H9 (cell line): ENCODE measurements around the gene BBX. TPM values are rescaled to one million over a fixed set of nuclear protein-coding genes. Genes with fewer than 3 reads are reported as not detected.

Experiments
- DNase-seq: peaks from one replicate; pipeline ENCODE4 v3.0.0-alpha.2; 2017
- H2AFZ ChIP-seq: one replicate; pipeline ENCODE4 v1.6.1; 2013; ENCODE audit warnings: mild to moderate bottlenecking, low read length, control low read depth, moderate library complexity
- H2AK5ac ChIP-seq: 2 replicates; pipeline ENCODE4 v1.6.1; 2013; ENCODE audit warnings: low read length, control low read depth, mixed read lengths; ENCODE audit not compliant: insufficient read length
- H2BK120ac ChIP-seq: one replicate; pipeline ENCODE4 v1.6.1; 2013; ENCODE audit warnings: low read depth, mild to moderate bottlenecking, low read length, control low read depth, inconsistent platforms; ENCODE audit not compliant: poor library complexity, severe bottlenecking
- H2BK12ac ChIP-seq: 2 replicates; pipeline ENCODE4 v1.6.1; 2013; ENCODE audit warnings: low read length, control low read depth, mixed read lengths, low read depth; ENCODE audit not compliant: insufficient read length
- H2BK15ac ChIP-seq: 2 replicates; pipeline ENCODE4 v1.6.1; 2013; ENCODE audit warnings: low read depth, low read length, control low read depth
- H2BK20ac ChIP-seq: one replicate; pipeline ENCODE4 v1.6.1; 2013; ENCODE audit warnings: low read depth, mild to moderate bottlenecking, low read length, control low read depth, inconsistent platforms; ENCODE audit not compliant: poor library complexity, severe bottlenecking
- H2BK5ac ChIP-seq: 2 replicates; pipeline ENCODE4 v1.6.1; 2013; ENCODE audit warnings: low read length, control low read depth, mixed read lengths; ENCODE audit not compliant: insufficient read length
- H3K14ac ChIP-seq: 2 replicates; pipeline ENCODE4 v1.6.1; 2013; ENCODE audit warnings: low read length, control low read depth; ENCODE audit not compliant: insufficient read depth
- H3K18ac ChIP-seq: 2 replicates; pipeline ENCODE4 v1.6.1; 2013; ENCODE audit warnings: low read depth, mild to moderate bottlenecking, mixed read lengths, low read length, control low read depth; ENCODE audit not compliant: insufficient read length
- H3K23ac ChIP-seq: 2 replicates; pipeline ENCODE4 v1.6.1; 2013; ENCODE audit warnings: low read length, control low read depth, mixed read lengths, low read depth; ENCODE audit not compliant: insufficient read length
- H3K23me2 ChIP-seq: 2 replicates; pipeline ENCODE4 v1.6.1; 2013; ENCODE audit warnings: low read depth, mild to moderate bottlenecking, mixed read lengths, low read length, control low read depth; ENCODE audit not compliant: insufficient read length, poor library complexity, severe bottlenecking
- H3K27ac ChIP-seq: 2 replicates; pipeline ENCODE4 v1.5.1; 2013; ENCODE audit warnings: low read length, control low read depth, mixed read lengths, low read depth; ENCODE audit not compliant: insufficient read length
- H3K27me3 ChIP-seq: 2 replicates; pipeline ENCODE4 v1.6.1; 2013; ENCODE audit warnings: low read length, control low read depth, inconsistent platforms; ENCODE audit not compliant: insufficient read depth
- H3K4ac ChIP-seq: 2 replicates; pipeline ENCODE4 v1.6.1; 2013; ENCODE audit warnings: low read depth, mild to moderate bottlenecking, control low read depth, inconsistent platforms, low read length, moderate library complexity
- H3K4me1 ChIP-seq: 2 replicates; pipeline ENCODE4 v1.6.1; 2013; ENCODE audit warnings: low read length, control low read depth, inconsistent platforms; ENCODE audit not compliant: insufficient read depth
- H3K4me2 ChIP-seq: 2 replicates; pipeline ENCODE4 v1.6.1; 2013; ENCODE audit warnings: low read length, control low read depth, mixed read lengths; ENCODE audit not compliant: insufficient read length, insufficient read depth
- H3K56ac ChIP-seq: 2 replicates; pipeline ENCODE4 v1.6.1; 2013; ENCODE audit warnings: low read depth, mild to moderate bottlenecking, mixed read lengths, low read length, control low read depth; ENCODE audit not compliant: insufficient read length
- H3K79me1 ChIP-seq: 2 replicates; pipeline ENCODE4 v1.6.1; 2013; ENCODE audit warnings: low read depth, mild to moderate bottlenecking, moderate library complexity, low read length, control low read depth, inconsistent platforms; ENCODE audit not compliant: insufficient read depth, poor library complexity, severe bottlenecking
- H3K79me2 ChIP-seq: 2 replicates; pipeline ENCODE4 v1.6.1; 2013; ENCODE audit warnings: low read length, control low read depth, inconsistent platforms; ENCODE audit not compliant: insufficient read depth
- H3K9ac ChIP-seq: 2 replicates; pipeline ENCODE4 v1.6.1; 2013; ENCODE audit warnings: low read length, control low read depth, mixed read lengths; ENCODE audit not compliant: insufficient read length; ENCODE audit errors: extremely low read depth
- H3K9me3 ChIP-seq: one replicate; pipeline ENCODE4 v1.6.1; 2013; ENCODE audit warnings: low read depth, low read length, inconsistent platforms; ENCODE audit not compliant: control insufficient read depth
- H3T11ph ChIP-seq: one replicate; pipeline ENCODE4 v1.6.1; 2013; ENCODE audit warnings: mild to moderate bottlenecking, low read length, control low read depth, inconsistent platforms
- H4K20me1 ChIP-seq: one replicate; pipeline ENCODE4 v1.6.1; 2013; ENCODE audit not compliant: control insufficient read depth, insufficient read length, insufficient read depth
- H4K5ac ChIP-seq: 2 replicates; pipeline ENCODE4 v1.6.1; 2013; ENCODE audit warnings: low read depth, mild to moderate bottlenecking, mixed read lengths, low read length, control low read depth; ENCODE audit not compliant: insufficient read length
- H4K8ac ChIP-seq: replicated peaks from 2 replicates; pipeline ENCODE4 v1.6.1; 2013; ENCODE audit warnings: low read length, control low read depth, mixed read lengths, low read depth; ENCODE audit not compliant: insufficient read length
- H4K91ac ChIP-seq: 2 replicates; pipeline ENCODE4 v1.6.1; 2013; ENCODE audit warnings: low read depth, mild to moderate bottlenecking, moderate library complexity, mixed read lengths, low read length, control low read depth; ENCODE audit not compliant: insufficient read length
- H3K27ac Mint-ChIP-seq, 3 experiments: 2 replicates in 2 of 3; 3 replicates in 1 of 3; pipeline ENCODE4 v1.8.0; 2020 to 2021; ENCODE audit warnings: mixed read lengths in 3 of 3, mild to moderate bottlenecking in 1 of 3, moderate library complexity in 1 of 3
- H3K27me3 Mint-ChIP-seq: 2 replicates; pipeline ENCODE4 v1.8.0; 2021; ENCODE audit warnings: low read depth, mild to moderate bottlenecking, moderate library complexity, mixed read lengths
- H3K36me3 Mint-ChIP-seq, 3 experiments: 2 replicates in 2 of 3; 3 replicates in 1 of 3; pipeline ENCODE4 v1.8.0; 2020 to 2021; ENCODE audit warnings: low read depth in 3 of 3, mixed read lengths in 3 of 3; ENCODE audit not compliant: insufficient read depth in 1 of 3
- H3K4me1 Mint-ChIP-seq, 2 experiments: 2 replicates each; pipeline ENCODE4 v1.8.0; 2020; ENCODE audit warnings: mixed read lengths in 2 of 2
- H3K4me3 Mint-ChIP-seq, 2 experiments: 2 replicates in 1 of 2; 3 replicates in 1 of 2; pipeline ENCODE4 v1.8.0; 2020 to 2021; ENCODE audit warnings: mild to moderate bottlenecking in 2 of 2, mixed read lengths in 2 of 2, moderate library complexity in 1 of 2
- H3K9me3 Mint-ChIP-seq, 2 experiments: 2 replicates in 1 of 2; 3 replicates in 1 of 2; pipeline ENCODE4 v1.8.0; 2020; ENCODE audit warnings: mild to moderate bottlenecking in 2 of 2, mixed read lengths in 2 of 2, moderate library complexity in 1 of 2
- CTCF ChIP-seq: fragments of 200-600 bp; sonication (generic); conservative IDR thresholded peaks from 3 replicates; pipeline ENCODE4 v1.8.0; 2021; ENCODE audit warnings: antibody characterized with exemption, mild to moderate bottlenecking
- WGBS: extraction: QIAGEN DNeasy Blood & Tissue Kit; methylation state at CpG from one replicate; pipeline ENCODE4 v1.1.7; 2013; ENCODE audit warnings: missing lambda C conversion rate, low lambda C conversion rate, mixed read lengths; ENCODE audit not compliant: insufficient read length; ENCODE audit errors: extremely low coverage; 5-methylcytosine and 5-hydroxymethylcytosine counted together
- total RNA-seq: library from RNA; stranded (reverse); gene quantifications from 2 replicates; pipeline ENCODE4 v1.2.1, GENCODE V29; 2021

Gene BBX
- total RNA-seq, 1 experiment from 2014 or later, result 34.8 TPM

DNA sequence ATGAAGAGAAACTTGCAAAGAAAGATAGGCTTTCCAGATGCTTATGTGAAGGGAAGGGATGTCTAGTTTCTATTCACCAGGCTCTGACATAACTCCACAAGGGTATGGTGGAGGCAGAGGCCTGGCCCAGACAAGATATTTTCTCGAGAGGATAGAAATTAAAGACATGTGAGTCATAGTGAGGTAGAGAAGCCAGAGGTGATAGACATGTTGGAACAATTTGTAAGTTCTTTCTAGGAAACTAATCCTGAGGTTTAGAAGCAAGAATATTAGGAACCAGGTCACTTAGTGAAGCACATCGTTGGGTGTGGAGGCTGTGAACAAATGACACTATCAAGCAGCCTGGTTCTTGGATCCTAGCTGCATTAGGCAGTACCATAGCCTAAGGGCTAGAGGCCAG, 176.9 kb downstream of the BBX start:
- Histone ChIP-seq H3T11ph (no peak overlapping the region), H3K4me1 (no peaks in the 10 kb centered on the region), H2BK5ac (no peak overlapping the region), H4K5ac (no peak overlapping the region), H3K4ac (no peak overlapping the region), H3K27me3 (no peaks in the 10 kb centered on the region), H3K14ac (no peak overlapping the region), H3K27ac (no peak overlapping the region), H4K20me1 (no peaks in the 10 kb centered on the region), H3K56ac (no peak overlapping the region), H2AK5ac (no peak overlapping the region), H2BK12ac (no peak overlapping the region), H4K91ac (no peak overlapping the region), H3K79me2 (no peaks in the 10 kb centered on the region), H3K4me2 (no peak overlapping the region), H3K18ac (no peak overlapping the region), H3K9me3 (no peaks in the 10 kb centered on the region), H2AFZ (no peak overlapping the region), H2BK15ac (no peak overlapping the region), H3K9ac (no peak overlapping the region), H3K23me2 (no peaks in the 10 kb centered on the region), H3K23ac (no peak overlapping the region), H3K79me1 (no peaks in the 10 kb centered on the region), H4K8ac (no peak overlapping the region), H2BK120ac (no peak overlapping the region), H2BK20ac (no peak overlapping the region)
- Mint-ChIP-seq H3K27ac (no peak overlapping the region), H3K36me3 (peaks cover 0 to 2% (median 0%) of the 10 kb centered on the region in 3 experiments; a peak in 2 of 7 replicates), H3K9me3 (no peaks in the 10 kb centered on the region), H3K27me3 (peaks cover 2% of the 10 kb centered on the region; the same call in 1 of the 2 replicates), H3K4me1 (peaks cover 14 to 20% of the 10 kb centered on the region in 2 experiments), H3K4me3 (no peak overlapping the region)
- DNase-seq, result no peak
- TF ChIP-seq CTCF, result no peak
- WGBS, result no CpG with 5 or more reads among the region's 2 CpGs
